ENCODE results near the gene DICER1. TPM values are rescaled to one million over a fixed set of nuclear protein-coding genes. Genes with fewer than 3 reads are reported as not detected.

DICER1 gene
- total RNA-seq, 1 experiment from 2014 or later = 32.7 TPM

DNA sequence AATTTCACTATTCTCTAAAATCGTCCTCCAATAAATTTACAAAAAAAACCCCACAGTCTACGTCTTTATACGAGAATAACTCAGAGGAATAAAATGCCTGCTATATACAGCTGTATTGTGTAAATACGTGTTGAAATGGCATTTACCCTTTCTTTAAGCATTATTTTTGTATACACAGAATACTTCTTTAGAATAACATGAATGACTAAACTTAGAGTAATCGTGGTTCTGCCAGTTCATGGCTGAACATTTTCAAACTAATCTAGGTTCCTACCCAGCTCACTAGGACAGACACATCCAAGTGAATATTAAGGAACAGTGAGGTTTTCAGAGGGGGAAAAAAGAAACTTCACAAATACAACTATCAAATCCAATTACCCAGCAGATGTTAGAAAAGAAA, 24.6 kb downstream of the DICER1 start:
- intact Hi-C loops (cut with micrococcal nuclease; ENCODE audit: unreplicated experiment) = no loop called here
- Histone ChIP-seq H3K27me3 (ENCODE audit: control insufficient read depth, insufficient read depth, low read length) (no peaks in the 10 kb centered on the region), H3K4me3 (ENCODE audit: low read depth in 2 of 2, low read length in 2 of 2) (no peak overlapping the region), H3K36me3 (ENCODE audit: control insufficient read depth, insufficient read depth, low read length) (no peaks in the 10 kb centered on the region; the same call in 1 of the 2 replicates), H3K9me3 (ENCODE audit: control insufficient read depth, insufficient read depth, low read depth, low read length) (no peaks in the 10 kb centered on the region), H3K27ac (ENCODE audit: low read length) (no peak overlapping the region), H3K4me1 (ENCODE audit: control insufficient read depth, insufficient read depth, low read length) (no peaks in the 10 kb centered on the region; the same call in 1 of the 2 replicates)
- in situ Hi-C loops (cut with HindIII; ENCODE audit: low pct_unique_long_range_greater_than_20kb, low sequenced_read_pairs) = no loop called here
- no TSS peak for BruUV-seq (replicated peaks)
- DNase-seq (ENCODE audit: low read depth, low spot score) = no peak
- ChIA-PET POLR2A (no interaction called here), CTCF (no interaction called here)
- ATAC-seq = no peak
- no peak for TF ChIP-seq POLR2AphosphoS5 (IDR thresholded peaks at IDR 0.05; ENCODE audit: low read depth, low read length)

GRCh38 chr14:95130549-95130948, 26.8 kb downstream of the DICER1 start:
- Histone ChIP-seq H3K27ac (ENCODE audit: low read length) (no peak overlapping the region), H3K9me3 (ENCODE audit: control insufficient read depth, insufficient read depth, low read depth, low read length) (no peaks in the 10 kb centered on the region), H3K4me3 (ENCODE audit: low read depth in 2 of 2, low read length in 2 of 2) (no peak overlapping the region), H3K4me1 (ENCODE audit: control insufficient read depth, insufficient read depth, low read length) (no peaks in the 10 kb centered on the region), H3K36me3 (ENCODE audit: control insufficient read depth, insufficient read depth, low read length) (no peaks in the 10 kb centered on the region; the same call in 1 of the 2 replicates), H3K27me3 (ENCODE audit: control insufficient read depth, insufficient read depth, low read length) (no peaks in the 10 kb centered on the region)
- in situ Hi-C loops (cut with HindIII; ENCODE audit: low pct_unique_long_range_greater_than_20kb, low sequenced_read_pairs) (no loop called here), intact Hi-C loops (cut with micrococcal nuclease; ENCODE audit: unreplicated experiment) (no loop called here)
- POLR2A ChIA-PET = no interaction called here
- no peak for TF ChIP-seq REST (IDR thresholded peaks at IDR 0.05; ENCODE audit: insufficient read depth in 1 of 2, low read depth in 2 of 2, low read length in 1 of 2)
- no peak for TF ChIP-seq POLR2AphosphoS5 (IDR thresholded peaks at IDR 0.05; ENCODE audit: low read depth, low read length)
- no peak for TF ChIP-seq SIN3A (IDR thresholded peaks at IDR 0.05; ENCODE audit: borderline replicate concordance, insufficient read depth, low read depth, low read length)
- no peak for TF ChIP-seq TCF7L2 (IDR thresholded peaks at IDR 0.05; ENCODE audit: low read depth, low read length)
- no peak for TF ChIP-seq CTCF (IDR thresholded peaks at IDR 0.05)
- DNase-seq (ENCODE audit: low read depth, low spot score) = no peak
- CTCF ChIA-PET = no interaction called here
- BruUV-seq (replicated peaks) = no TSS peak
- ATAC-seq = no peak

DNA sequence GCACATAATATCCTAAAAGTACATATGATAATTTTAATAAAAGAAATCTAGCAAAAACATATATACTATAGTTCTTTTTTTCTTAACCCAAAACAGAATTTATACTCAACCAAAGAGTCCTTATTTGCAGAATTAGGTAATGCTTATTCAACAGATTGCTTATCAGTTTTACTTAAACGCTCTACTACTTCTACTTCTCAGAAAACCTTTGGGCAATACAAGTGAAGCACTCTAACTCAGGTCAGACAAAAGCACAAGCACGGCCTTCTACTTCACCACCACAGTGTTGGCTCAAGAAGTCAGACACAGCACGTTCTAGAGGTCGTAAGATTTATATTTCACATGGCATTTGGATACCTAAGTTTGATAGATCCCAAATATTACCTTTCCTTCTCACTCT, 29.2 kb downstream of the DICER1 start:
- ChIA-PET POLR2A (no interaction called here), CTCF (no interaction called here)
- no peak overlapping the region for H3K4me3 ChIP-seq (ENCODE audit: low read depth in 2 of 2, low read length in 2 of 2)
- no peaks in the 10 kb centered on the region for H3K9me3 ChIP-seq (ENCODE audit: control insufficient read depth, insufficient read depth, low read depth, low read length)
- TF ChIP-seq REST (IDR thresholded peaks at IDR 0.05; ENCODE audit: insufficient read depth in 1 of 2, low read depth in 2 of 2, low read length in 1 of 2) (no peak), CTCF (IDR thresholded peaks at IDR 0.05) (no peak), TCF7L2 (IDR thresholded peaks at IDR 0.05; ENCODE audit: low read depth, low read length) (no peak), SIN3A (IDR thresholded peaks at IDR 0.05; ENCODE audit: borderline replicate concordance, insufficient read depth, low read depth, low read length) (no peak), POLR2AphosphoS5 (IDR thresholded peaks at IDR 0.05; ENCODE audit: low read depth, low read length) (no peak)
- intact Hi-C loops (cut with micrococcal nuclease; ENCODE audit: unreplicated experiment) = no loop called here
- no TSS peak for BruUV-seq (replicated peaks)
- H3K36me3 ChIP-seq (ENCODE audit: control insufficient read depth, insufficient read depth, low read length) = peaks cover 5% of the 10 kb centered on the region; the same call in 1 of the 2 replicates
- no peak overlapping the region for H3K27ac ChIP-seq (ENCODE audit: low read length)
- in situ Hi-C loops (cut with HindIII; ENCODE audit: low pct_unique_long_range_greater_than_20kb, low sequenced_read_pairs) = no loop called here
- H3K27me3 ChIP-seq (ENCODE audit: control insufficient read depth, insufficient read depth, low read length) = no peaks in the 10 kb centered on the region
- DNase-seq (ENCODE audit: low read depth, low spot score) = no peak
- H3K4me1 ChIP-seq (ENCODE audit: control insufficient read depth, insufficient read depth, low read length) = no peaks in the 10 kb centered on the region
- no peak for ATAC-seq
